ENCODE data around the gene CCKAR.

GRCh38 chr4:26533685-26534084, 43.4 kb upstream of the CCKAR start:
- TF ChIP-seq SP1 (IDR thresholded peaks at IDR 0.05; ENCODE audit: low read depth, low read length): no peak
- no peak for TF ChIP-seq ATF2 (IDR thresholded peaks at IDR 0.05; ENCODE audit: low read length)
- no peak for TF ChIP-seq PBX3 (IDR thresholded peaks at IDR 0.05; ENCODE audit: insufficient replicate concordance, low read depth, low read length)
- TF ChIP-seq GABPA (IDR thresholded peaks at IDR 0.05; ENCODE audit: low read depth): no peak
- TF ChIP-seq USF1 (IDR thresholded peaks at IDR 0.05; ENCODE audit: borderline replicate concordance, extremely low read length, insufficient read depth, low read depth, low read length): no peak
- TF ChIP-seq POLR2AphosphoS5 (IDR thresholded peaks at IDR 0.05; ENCODE audit: low read length): no peak
- no peak for TF ChIP-seq ESRRA (IDR thresholded peaks at IDR 0.05; ENCODE audit: low read length)
- TF ChIP-seq MYC (IDR thresholded peaks at IDR 0.05; ENCODE audit: insufficient read depth, insufficient read length, insufficient replicate concordance, low read length, severe bottlenecking): no peak
- TF ChIP-seq EZH2 (IDR thresholded peaks at IDR 0.05; ENCODE audit: borderline replicate concordance, control insufficient read depth, low read depth, low read length): no peak
- TF ChIP-seq YY1 (IDR thresholded peaks at IDR 0.05; ENCODE audit: low read depth, low read length): no peak
- no peak for TF ChIP-seq EP300 (IDR thresholded peaks at IDR 0.05; ENCODE audit: borderline replicate concordance in 1 of 2, control insufficient read depth in 1 of 2, low read depth in 2 of 2, low read length in 2 of 2)

Data from GM12878 (cell line).